HepG2 (cell line): ENCODE data around the gene SNED1. TPM values are rescaled to one million over a fixed set of nuclear protein-coding genes. Genes with fewer than 3 reads are reported as not detected.

Experiments
- BRD4 ChIP-seq: sonication (generic); formaldehyde crosslinking; IDR thresholded peaks from 2 replicates; pipeline ENCODE4 v1.4.0; 2020; ENCODE audit warnings: missing genetic modification reagents
- ETV6 ChIP-seq: sonication (generic); formaldehyde crosslinking; conservative IDR thresholded peaks from 2 replicates; pipeline ENCODE4 v1.4.0; 2020; ENCODE audit warnings: missing genetic modification reagents
- MAFK ChIP-seq, 2 experiments: IDR thresholded peaks in 1 of 2; conservative IDR thresholded peaks in 1 of 2; 2 replicates each; pipeline ENCODE4 v1.6.1; 2011; ENCODE audit warnings: improper control_type of control experiment in 2 of 2, low read length in 2 of 2
- MED1 ChIP-seq: sonication (generic); formaldehyde crosslinking; IDR thresholded peaks from 2 replicates; pipeline ENCODE4 v1.4.0; 2020; ENCODE audit warnings: missing genetic modification reagents
- NFYC ChIP-seq: IDR thresholded peaks from 2 replicates; pipeline ENCODE4 v1.6.1; 2016; ENCODE audit warnings: missing genetic modification reagents, missing compliant biosample characterization
- NR2F1 ChIP-seq, 2 experiments: fragments of 450-650 bp in 1 of 2; formaldehyde crosslinking in 1 of 2; IDR thresholded peaks; 2 replicates each; pipeline versions ENCODE4 v1.5.0 to v1.6.1; 2016 to 2020; ENCODE audit warnings: mild to moderate bottlenecking in 1 of 2, missing compliant biosample characterization in 1 of 2, missing genetic modification reagents in 1 of 2, moderate library complexity in 1 of 2
- NR2F6 ChIP-seq, 2 experiments: IDR thresholded peaks; 2 replicates each; pipeline ENCODE4 v1.6.1; 2016; ENCODE audit warnings: antibody characterized with exemption in 1 of 2, mild to moderate bottlenecking in 1 of 2
- RAD51 ChIP-seq: fragments of 450-650 bp; IDR thresholded peaks from 2 replicates; pipeline ENCODE4 v1.6.1; 2016; ENCODE audit warnings: borderline replicate concordance
- SIX1 ChIP-seq: sonication (generic); formaldehyde crosslinking; IDR thresholded peaks from 2 replicates; pipeline ENCODE4 v1.4.0; 2020; ENCODE audit warnings: missing genetic modification reagents, borderline replicate concordance
- SPEN ChIP-seq: sonication (generic); formaldehyde crosslinking; IDR thresholded peaks from 2 replicates; pipeline ENCODE4 v1.5.1; 2020; ENCODE audit warnings: low read depth, mild to moderate bottlenecking, missing genetic modification reagents
- ZNF460 ChIP-seq: sonication (generic); formaldehyde crosslinking; IDR thresholded peaks from 2 replicates; pipeline ENCODE4 v1.5.1; 2020; ENCODE audit warnings: missing genetic modification reagents, mild to moderate bottlenecking, borderline replicate concordance
- ZNF530 ChIP-seq: sonication (generic); formaldehyde crosslinking; IDR thresholded peaks from 2 replicates; pipeline ENCODE4 v1.5.0; 2020; ENCODE audit warnings: low read depth, mild to moderate bottlenecking, missing genetic modification reagents
- ZNF549 ChIP-seq: sonication (generic); formaldehyde crosslinking; IDR thresholded peaks from 2 replicates; pipeline ENCODE4 v1.5.0; 2020; ENCODE audit warnings: missing genetic modification reagents
- ZNF629 ChIP-seq: sonication (generic); formaldehyde crosslinking; conservative IDR thresholded peaks from 2 replicates; pipeline ENCODE4 v1.5.0; 2020; ENCODE audit warnings: missing genetic modification reagents
- ZNF678 ChIP-seq: sonication (generic); formaldehyde crosslinking; IDR thresholded peaks from 2 replicates; pipeline ENCODE4 v1.4.0; 2020; ENCODE audit warnings: mild to moderate bottlenecking, missing genetic modification reagents
- ZNF850 ChIP-seq: sonication (generic); formaldehyde crosslinking; conservative IDR thresholded peaks from 2 replicates; pipeline ENCODE4 v1.9.0; 2021; ENCODE audit warnings: mild to moderate bottlenecking, missing genetic modification reagents
- ZSCAN21 ChIP-seq: sonication (generic); formaldehyde crosslinking; IDR thresholded peaks from 2 replicates; pipeline ENCODE4 v1.8.0; 2022; ENCODE audit warnings: mild to moderate bottlenecking, missing genetic modification reagents, moderate library complexity, borderline replicate concordance
- polyA plus RNA-seq, 8 experiments: library from polyadenylated mRNA; depleted of rRNA in 3 of 8; stranded (reverse) in 7 of 8; unstranded in 1 of 8; fragments of >200 nt; fragmentation: Illumina TruSeq in 4 of 8; extraction: Trizol in 4 of 8; gene quantifications; 2 replicates each; pipeline versions ENCODE4 v1.2.1 to v1.2.3, GENCODE V29; 2011 to 2016; ENCODE audit warnings: low read depth in 4 of 8, missing spikeins in 1 of 8, mixed read lengths in 1 of 8; ENCODE audit not compliant: insufficient read depth in 1 of 8
- total RNA-seq, 5 experiments: library from RNA; depleted of rRNA; stranded (reverse); fragments of >200 nt; fragmentation: Illumina TruSeq; extraction: Trizol; gene quantifications; 2 replicates each; pipeline ENCODE4 v1.2.3, GENCODE V29; 2016; ENCODE audit warnings: low read depth in 1 of 5
- TF ChIP-seq, protein P1 (sequence below): sonication (generic); formaldehyde crosslinking; IDR thresholded peaks from 2 replicates; pipeline ENCODE4 v1.4.0; 2020; ENCODE audit warnings: missing genetic modification reagents
- TF ChIP-seq, protein P2 (sequence below): sonication (generic); formaldehyde crosslinking; IDR thresholded peaks from 2 replicates; pipeline ENCODE4 v1.4.0; 2020; ENCODE audit warnings: mild to moderate bottlenecking, missing genetic modification reagents
- TF ChIP-seq, protein P3 (sequence below): sonication (generic); formaldehyde crosslinking; IDR thresholded peaks from 2 replicates; pipeline ENCODE4 v1.4.0; 2020; ENCODE audit warnings: missing genetic modification reagents

Gene SNED1
- total and polyA plus RNA-seq, 2 of the 13 experiments (the other 11 are each of a cell fraction or from before 2014, with no cell fraction given): 0.15 to 0.65 TPM

DNA sequence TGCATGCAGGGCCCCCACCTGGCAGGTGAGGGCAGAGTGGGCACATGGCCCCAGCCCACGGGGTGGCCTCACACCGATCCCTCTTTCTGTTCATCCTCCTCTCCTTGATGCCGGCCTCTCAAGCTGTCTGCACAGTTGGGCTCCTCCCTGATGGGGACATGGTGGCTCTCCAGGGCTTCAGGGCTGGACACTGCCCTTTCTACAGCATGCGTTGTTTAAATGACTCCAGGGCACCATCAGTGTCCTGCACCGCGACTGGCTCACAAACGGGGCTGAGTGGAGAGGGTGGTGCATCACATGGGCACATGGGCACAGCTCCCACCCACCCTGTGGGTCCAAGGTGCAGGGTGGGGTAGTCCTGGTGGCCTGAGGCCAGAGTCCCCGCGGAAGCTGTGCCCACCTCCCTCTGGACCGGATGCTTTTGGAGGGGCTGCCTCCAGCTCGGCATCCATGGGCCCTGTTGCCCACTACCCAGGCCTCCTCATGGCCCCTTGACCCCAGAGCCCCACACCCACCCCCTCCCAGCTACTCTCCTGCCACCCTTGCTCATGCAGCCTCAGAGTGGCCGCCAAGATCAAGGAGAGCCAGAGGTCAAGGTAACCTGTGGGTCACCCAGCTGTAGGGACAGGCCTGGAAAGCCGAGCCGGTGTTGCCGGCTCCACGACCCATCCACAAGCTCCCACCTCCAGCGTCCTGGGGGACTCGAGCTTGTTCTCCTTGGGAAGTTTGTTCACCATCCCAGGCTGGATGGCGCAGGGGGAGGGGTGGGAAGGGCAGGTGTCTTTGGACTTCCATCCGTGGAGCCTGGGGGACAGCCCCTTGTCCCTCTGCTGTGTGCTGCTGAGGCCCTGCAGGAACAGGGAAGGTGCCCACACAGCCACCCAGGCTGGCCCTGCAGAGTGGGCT lies 12.3 kb upstream of the SNED1 start (continued):
- TF ChIP-seq, protein P1, sequence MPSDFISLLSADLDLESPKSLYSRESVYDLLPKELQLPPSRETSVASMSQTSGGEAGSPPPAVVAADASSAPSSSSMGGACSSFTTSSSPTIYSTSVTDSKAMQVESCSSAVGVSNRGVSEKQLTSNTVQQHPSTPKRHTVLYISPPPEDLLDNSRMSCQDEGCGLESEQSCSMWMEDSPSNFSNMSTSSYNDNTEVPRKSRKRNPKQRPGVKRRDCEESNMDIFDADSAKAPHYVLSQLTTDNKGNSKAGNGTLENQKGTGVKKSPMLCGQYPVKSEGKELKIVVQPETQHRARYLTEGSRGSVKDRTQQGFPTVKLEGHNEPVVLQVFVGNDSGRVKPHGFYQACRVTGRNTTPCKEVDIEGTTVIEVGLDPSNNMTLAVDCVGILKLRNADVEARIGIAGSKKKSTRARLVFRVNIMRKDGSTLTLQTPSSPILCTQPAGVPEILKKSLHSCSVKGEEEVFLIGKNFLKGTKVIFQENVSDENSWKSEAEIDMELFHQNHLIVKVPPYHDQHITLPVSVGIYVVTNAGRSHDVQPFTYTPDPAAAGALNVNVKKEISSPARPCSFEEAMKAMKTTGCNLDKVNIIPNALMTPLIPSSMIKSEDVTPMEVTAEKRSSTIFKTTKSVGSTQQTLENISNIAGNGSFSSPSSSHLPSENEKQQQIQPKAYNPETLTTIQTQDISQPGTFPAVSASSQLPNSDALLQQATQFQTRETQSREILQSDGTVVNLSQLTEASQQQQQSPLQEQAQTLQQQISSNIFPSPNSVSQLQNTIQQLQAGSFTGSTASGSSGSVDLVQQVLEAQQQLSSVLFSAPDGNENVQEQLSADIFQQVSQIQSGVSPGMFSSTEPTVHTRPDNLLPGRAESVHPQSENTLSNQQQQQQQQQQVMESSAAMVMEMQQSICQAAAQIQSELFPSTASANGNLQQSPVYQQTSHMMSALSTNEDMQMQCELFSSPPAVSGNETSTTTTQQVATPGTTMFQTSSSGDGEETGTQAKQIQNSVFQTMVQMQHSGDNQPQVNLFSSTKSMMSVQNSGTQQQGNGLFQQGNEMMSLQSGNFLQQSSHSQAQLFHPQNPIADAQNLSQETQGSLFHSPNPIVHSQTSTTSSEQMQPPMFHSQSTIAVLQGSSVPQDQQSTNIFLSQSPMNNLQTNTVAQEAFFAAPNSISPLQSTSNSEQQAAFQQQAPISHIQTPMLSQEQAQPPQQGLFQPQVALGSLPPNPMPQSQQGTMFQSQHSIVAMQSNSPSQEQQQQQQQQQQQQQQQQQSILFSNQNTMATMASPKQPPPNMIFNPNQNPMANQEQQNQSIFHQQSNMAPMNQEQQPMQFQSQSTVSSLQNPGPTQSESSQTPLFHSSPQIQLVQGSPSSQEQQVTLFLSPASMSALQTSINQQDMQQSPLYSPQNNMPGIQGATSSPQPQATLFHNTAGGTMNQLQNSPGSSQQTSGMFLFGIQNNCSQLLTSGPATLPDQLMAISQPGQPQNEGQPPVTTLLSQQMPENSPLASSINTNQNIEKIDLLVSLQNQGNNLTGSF (CRISPR knock-in tag): no peak
- TF ChIP-seq BRD4 (CRISPR knock-in tag) (no peak), RAD51 (no peak), NR2F1 (CRISPR knock-in tag; IDR thresholded peaks at IDR 0.05) (peak in 1 of 2 experiments; percentile 55; a peak in 1 of 4 replicates), SIX1 (CRISPR knock-in tag) (no peak), ZSCAN21 (CRISPR knock-in tag) (no peak), MED1 (CRISPR knock-in tag) (no peak), ETV6 (no peak), ZNF549 (no peak), ZNF629 (CRISPR knock-in tag) (no peak), ZNF460 (CRISPR knock-in tag) (no peak), ZNF530 (CRISPR knock-in tag) (no peak), NR2F6 (IDR thresholded peaks at IDR 0.05) (0 out of 2 replicates have a peak, but pooled peaks have one; percentile 29), NR2F6 (CRISPR knock-in tag; IDR thresholded peaks at IDR 0.05) (peak; percentile 46; the same call in 1 of the 2 replicates), ZNF678 (CRISPR knock-in tag) (no peak), NFYC (no peak), SPEN (CRISPR knock-in tag) (no peak), MAFK (conservative IDR thresholded peaks at IDR 0.05 in 1 of 2, IDR thresholded peaks at IDR 0.05 in 1 of 2; ENCODE audit: low read length in 2 of 2) (no peak), ZNF850 (no peak)
- TF ChIP-seq, protein P2, sequence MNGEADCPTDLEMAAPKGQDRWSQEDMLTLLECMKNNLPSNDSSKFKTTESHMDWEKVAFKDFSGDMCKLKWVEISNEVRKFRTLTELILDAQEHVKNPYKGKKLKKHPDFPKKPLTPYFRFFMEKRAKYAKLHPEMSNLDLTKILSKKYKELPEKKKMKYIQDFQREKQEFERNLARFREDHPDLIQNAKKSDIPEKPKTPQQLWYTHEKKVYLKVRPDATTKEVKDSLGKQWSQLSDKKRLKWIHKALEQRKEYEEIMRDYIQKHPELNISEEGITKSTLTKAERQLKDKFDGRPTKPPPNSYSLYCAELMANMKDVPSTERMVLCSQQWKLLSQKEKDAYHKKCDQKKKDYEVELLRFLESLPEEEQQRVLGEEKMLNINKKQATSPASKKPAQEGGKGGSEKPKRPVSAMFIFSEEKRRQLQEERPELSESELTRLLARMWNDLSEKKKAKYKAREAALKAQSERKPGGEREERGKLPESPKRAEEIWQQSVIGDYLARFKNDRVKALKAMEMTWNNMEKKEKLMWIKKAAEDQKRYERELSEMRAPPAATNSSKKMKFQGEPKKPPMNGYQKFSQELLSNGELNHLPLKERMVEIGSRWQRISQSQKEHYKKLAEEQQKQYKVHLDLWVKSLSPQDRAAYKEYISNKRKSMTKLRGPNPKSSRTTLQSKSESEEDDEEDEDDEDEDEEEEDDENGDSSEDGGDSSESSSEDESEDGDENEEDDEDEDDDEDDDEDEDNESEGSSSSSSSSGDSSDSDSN: no peak
- TF ChIP-seq, protein P3, sequence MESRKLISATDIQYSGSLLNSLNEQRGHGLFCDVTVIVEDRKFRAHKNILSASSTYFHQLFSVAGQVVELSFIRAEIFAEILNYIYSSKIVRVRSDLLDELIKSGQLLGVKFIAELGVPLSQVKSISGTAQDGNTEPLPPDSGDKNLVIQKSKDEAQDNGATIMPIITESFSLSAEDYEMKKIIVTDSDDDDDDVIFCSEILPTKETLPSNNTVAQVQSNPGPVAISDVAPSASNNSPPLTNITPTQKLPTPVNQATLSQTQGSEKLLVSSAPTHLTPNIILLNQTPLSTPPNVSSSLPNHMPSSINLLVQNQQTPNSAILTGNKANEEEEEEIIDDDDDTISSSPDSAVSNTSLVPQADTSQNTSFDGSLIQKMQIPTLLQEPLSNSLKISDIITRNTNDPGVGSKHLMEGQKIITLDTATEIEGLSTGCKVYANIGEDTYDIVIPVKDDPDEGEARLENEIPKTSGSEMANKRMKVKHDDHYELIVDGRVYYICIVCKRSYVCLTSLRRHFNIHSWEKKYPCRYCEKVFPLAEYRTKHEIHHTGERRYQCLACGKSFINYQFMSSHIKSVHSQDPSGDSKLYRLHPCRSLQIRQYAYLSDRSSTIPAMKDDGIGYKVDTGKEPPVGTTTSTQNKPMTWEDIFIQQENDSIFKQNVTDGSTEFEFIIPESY (CRISPR knock-in tag): no peak
